Stimulated activated CD4-positive, alpha-beta T cell treated with anti-CD3 and anti-CD28 coated beads, Interleukin-2, amount 100 ng/mL, for 4 hours (primary cell): ENCODE measurements around the gene DSCAM.

ENCODE experiments used
- DNase-seq: peaks from one replicate; pipeline ENCODE4 v3.0.0-alpha.2; 2020; ENCODE audit warnings: low read depth

Gene DSCAM

DNA sequence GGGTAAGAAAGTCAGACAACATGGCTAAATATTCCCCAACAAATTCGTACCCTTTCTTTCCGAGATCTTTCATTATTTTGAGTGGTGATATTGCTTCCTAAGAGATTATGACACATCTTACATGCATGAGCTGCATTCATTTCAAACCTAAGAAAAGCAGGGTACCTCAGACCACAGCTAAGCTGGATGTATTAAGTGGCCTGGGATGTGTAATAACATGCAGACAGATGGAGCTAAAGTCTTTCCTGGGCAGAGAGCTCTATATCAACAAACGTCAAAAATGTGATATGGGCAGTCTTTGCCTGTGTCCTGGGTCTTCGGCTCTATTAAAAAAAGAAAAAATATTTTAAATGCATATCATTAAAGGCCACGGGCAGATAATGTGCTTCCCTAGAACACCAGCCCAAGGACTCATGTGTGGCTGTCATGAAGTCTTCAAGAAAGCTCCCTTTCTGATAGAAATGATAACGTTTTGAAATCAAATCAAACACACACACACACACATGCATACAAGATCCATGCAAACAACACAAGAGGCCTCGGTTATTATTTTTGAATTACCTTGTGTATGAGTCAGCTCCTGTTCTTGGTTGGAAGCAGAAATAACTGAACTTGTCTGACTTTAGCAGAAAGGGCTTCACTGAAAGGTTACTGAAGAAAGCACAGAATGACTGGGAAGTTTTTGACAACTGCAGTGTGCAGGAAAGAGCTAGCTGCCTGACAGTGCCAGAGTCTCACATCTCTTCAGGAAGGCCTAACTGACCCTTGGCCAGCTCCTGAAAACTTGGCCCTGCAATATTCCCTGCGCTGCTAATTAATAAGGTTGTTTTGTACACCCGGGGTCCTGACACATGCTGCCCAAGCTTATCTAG is 231.2 kb downstream of the DSCAM start:
- DNase-seq: no peak

DNA sequence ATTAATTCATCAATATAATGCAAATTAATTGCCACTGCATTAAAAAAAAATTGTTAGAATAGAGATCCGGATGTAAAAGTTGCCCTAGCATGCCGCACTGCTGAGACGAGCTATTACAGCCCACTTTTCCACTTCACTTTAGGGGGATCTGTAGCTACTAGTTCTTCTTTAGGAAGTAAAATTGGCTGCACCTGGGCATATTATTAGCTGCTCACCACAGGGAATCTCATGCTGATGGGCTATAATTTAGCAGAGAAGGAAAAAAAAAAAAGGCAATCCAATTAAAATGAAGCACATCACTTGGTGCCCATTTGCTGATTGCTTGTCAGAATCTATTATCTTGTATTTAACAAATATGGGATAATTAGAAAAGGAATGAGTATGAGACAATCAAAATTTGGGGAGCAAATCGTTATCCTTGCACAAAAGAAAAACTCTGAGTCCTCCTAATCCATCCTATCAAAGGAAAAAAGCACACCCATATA is 233.4 kb downstream of the DSCAM start:
- DNase-seq: no peak

DNA sequence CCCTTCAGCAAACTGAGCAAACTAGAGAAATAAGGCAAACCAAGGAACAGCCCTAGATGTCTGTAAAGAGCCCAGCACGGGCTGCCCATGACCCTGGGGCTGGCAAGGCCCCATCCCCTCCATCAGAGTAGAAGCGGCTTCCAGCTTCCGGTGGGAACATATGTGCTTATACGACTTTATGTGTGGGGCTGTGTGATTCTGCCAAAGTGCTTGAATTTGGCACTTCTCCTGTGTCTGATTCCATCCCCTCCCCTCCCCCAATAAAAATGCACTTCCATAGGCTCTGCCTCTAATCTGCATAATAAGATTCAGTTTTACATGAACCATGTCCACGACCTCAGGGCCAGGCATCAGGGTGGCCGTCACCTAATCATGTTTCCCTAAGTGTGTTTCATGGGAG is 236.6 kb downstream of the DSCAM start:
- DNase-seq: no peak

DNA sequence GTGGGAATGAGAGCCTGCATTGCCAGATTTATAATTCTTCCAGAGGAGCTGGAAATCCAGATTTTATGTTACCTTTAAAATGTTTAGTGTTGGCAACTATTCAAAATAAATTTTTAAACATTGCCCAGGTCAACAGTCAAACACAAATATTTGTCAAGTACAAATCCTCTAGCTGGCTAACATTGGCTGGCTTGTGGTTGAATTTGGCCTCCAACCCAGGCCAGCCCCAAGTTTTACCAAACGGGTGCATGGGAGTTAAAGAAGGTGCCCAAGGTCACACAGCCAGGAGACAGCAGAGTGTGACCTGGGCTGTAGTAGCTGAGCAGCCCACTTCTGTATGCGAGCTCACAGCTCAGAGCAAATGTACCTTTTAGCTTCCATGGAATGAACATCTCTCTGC is 240.6 kb downstream of the DSCAM start:
- DNase-seq: no peak

DNA sequence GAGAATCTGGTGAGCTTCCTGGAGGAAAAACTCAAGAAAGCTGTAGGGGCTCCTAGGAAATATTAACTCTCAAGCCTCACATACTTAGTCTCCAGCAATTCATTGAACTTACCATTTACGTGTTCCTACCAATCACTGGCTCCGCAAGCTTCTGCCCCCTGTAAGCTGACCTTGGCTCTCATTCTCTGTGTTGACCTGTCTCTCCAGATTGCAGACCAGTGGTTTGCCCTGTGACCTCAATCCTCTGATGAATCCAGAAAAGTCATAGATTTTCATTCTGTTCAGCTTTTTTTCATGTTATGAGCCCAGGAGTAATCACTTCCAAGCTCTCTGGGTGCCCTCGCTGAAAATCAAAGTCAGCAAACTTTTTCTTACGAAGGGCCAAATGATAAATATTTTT is 241.9 kb downstream of the DSCAM start:
- DNase-seq: no peak

DNA sequence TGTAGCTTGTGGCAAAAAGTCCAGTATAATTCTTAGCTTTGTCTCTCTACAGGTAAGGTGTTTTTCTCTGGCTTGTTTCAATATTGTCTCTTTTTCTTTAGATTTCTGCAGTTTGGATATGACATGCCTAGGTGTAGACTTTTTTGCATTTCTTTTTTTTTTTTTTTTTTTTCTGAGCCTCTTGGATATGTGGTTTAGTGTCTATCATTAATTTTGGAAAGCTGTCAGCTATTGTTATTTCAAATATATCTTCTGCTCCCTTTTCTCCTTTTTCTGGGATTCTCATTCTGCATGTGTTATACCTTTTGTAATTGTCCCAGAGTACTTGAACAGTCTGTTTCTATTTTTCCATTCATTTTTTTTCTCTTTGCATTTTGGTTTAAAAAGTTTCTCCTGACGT is 243.2 kb downstream of the DSCAM start:
- no peak for DNase-seq

DNA sequence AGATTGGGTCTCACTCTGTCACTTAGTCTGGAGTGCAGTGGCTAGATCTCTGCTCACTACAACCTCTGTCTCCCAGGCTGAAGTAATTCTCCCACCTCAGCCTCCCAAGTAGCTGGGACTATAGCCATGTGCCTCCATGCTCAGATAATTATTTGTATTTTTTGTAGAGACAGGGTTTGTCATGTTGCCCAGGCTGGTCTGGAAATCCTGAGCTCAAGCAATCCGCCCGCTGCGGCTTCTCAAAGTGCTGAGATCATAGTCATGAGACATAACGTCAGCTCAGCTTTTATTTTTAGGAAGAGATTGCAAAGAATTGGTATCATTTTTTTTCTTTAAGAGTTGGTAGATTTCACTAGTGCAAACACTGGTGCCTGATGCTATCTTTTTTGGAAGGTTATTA is 244.9 kb downstream of the DSCAM start:
- no peak for DNase-seq

DNA sequence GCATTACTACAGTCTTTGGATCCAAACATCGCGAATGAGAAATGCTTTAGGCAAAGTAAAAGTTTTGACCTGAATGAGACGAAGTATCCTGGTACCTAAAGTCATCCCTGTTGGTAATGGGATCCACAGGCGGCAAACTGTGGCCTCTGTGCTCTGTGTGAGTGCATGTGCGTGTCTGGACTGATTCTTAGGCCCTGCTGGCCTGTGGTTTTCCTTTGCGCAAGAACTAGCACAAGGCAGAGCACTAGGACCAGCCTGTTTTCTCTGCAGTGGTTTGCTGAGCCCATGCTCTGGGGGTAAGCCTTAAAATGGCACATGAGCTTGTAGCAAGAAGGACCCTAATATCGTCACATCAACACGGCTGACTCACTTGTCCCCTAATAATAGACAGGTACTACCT is 251.2 kb downstream of the DSCAM start:
- no peak for DNase-seq

DNA sequence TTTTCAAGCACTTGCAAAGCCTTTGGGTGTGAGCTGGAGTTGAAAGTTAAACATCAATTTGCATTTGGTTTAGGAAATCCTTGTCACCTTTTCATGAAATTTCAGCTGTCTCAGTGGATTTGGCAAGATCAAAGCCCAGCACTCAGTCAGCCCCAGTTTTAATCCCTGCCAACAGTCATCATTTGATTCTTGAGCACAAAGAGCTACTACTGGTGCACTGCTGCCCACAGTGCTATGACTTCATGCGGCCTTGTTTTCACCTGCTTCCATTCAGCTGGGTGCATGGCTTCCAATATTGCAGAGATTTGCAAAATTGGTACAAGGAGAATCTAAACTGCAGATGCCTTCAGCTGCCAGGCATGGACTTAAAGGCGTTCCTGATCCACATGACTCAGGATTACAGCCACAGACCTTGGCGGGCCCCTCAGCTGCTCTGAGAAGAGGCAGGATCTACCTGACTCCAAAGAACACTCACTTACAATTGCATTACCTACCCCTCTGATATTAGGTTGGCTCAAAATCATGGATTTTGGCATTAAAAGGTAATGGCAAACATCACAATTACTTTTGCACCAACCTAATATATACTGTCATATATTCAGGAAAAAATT is 259.1 kb downstream of the DSCAM start:
- no peak for DNase-seq

DNA sequence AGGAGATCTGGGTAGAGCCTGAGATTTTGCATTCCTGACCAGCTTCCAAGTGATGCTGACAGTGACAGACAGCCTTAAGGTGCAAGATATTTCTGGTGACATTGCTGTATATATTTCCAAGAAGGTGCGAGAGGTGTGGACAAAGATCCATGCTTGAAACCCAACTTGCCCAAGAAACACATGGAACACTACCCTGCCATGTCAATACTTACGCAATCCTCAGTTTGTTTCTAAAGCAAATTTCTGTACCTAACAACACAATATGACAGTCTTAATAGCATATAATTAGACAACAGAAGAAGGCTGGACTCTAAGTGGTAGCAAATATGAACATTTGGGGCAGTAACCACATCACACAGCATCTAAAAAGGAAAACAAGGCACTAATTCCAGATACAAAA is 260.4 kb downstream of the DSCAM start:
- DNase-seq: no peak

DNA sequence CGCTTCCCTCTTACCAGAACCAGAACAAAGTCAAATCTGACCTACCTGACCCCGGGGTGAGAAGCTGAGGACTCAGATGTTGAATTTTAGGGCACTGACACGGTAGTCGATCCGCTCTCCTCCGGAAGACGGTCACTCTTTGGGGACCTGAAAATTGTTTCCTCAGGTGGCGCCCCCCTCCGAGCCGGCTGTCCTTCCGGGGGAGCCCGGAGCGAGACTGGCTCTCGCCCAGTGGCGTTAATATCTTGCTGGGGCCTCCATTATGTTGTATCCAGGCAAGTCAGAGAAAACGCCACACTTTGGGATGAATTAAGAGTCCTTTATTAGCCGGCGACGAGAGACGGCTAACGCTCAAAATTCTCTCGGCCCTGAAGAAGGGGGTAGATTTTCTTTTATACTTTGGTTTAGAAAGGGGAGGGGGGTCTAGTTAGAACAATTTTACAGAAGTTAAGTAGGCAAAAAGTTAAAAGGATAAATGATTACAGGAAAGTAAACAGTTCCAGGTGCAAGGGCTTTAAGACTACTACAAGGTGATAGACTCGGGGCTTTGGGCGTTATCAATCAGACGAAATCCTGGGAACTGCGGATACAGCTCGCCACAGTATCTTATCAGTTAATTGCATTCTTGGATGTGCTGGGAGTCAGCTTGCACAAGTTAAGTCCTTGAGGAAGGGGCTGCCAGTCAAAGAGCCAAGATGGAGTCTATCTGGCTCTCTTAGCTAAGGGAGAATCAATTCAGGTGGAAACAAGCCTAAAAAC is 269.5 kb downstream of the DSCAM start:
- DNase-seq: no peak

DNA sequence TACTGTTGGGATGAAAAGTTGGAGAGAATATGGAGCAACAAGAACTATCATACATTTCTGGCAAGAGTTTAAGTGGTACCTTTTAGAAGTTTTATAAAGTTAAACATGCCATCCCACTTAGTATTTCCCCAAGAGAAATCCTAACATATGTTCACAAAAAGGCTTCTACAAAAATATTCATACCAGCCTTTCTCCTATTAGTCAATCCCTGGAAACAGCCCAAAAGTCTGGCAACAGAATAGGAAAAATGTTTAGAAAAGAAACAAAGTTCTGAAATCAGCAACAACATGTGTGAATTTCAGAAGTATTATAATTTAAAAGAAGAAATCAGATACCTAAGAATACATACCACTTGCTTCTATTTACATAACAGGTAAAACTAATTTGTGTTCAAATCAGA is 271.0 kb downstream of the DSCAM start:
- no peak for DNase-seq

DNA sequence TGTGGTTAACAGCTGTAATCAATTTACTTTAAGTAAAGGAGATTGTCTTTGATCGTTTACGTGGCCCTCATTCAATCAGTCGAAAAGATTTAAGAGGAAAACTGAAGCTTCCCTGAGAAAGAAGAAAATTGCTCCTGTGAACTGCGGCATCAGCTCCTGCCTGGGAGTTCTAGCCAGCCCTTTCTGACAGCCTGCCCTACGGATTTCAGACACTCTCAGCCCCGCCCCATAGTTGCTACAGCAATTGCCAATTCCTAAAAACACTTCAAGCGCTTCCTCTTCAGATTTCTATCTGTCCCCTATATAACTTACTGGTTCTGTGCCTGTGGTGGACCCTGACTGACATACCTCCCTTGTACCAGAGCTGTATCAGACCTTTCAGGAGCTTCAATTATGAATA is 277.6 kb downstream of the DSCAM start:
- DNase-seq: no peak

DNA sequence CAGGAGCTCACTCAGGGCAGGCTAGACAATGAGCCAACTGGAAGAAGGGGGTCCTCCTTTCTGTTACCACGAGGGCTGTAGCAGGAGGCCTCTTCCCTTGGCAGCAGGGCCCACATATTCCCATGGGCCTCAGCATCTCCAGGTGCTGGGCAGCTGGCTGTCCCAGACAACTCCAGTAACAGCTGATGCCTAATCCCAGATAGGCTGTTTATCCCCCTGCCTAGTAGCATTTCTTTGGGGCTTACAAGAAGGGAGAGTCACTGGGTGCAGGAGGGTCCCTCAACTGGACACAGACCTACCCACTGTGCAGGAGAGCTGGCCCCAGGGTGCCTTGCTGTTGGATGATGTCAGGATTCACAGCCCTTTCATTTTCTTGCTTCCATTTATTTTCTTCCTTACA is 278.2 kb downstream of the DSCAM start:
- DNase-seq: no peak

DNA sequence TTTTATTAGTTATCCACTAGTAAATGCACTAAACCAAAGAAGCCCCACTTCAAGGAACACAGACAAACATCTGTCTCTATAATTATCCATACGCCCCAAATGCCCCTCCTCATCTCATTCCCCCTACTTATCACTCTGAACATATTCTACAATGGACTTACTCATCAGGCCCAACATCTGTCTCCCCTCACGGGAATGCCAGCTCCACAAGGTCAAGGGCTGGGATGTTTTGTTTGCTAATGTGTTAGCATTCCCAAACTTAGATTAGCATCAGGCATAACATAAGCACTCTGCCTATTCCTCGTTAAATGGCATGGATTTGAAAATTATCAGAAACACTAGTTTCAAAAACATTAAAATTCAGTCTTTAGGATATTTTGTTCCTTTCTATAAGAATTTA is 279.5 kb downstream of the DSCAM start:
- DNase-seq: no peak

DNA sequence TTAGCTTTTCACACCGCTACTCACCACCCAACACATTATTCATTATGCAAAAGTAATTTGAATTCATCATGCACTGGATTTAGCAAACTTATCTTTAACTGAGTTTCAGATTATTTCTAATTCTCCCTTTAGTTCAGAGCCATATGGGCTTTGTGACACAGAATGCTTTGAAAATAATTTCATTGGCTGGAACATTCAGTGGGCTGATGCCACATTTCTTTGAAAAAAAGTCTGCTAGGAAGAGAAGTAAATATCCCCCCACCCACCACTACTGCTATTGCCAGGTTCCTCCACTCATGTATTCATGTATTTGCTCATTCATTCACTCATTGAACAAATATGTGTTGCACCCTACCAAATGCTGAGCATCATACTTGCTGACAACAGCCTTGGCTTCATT is 280.5 kb downstream of the DSCAM start:
- DNase-seq: no peak

DNA sequence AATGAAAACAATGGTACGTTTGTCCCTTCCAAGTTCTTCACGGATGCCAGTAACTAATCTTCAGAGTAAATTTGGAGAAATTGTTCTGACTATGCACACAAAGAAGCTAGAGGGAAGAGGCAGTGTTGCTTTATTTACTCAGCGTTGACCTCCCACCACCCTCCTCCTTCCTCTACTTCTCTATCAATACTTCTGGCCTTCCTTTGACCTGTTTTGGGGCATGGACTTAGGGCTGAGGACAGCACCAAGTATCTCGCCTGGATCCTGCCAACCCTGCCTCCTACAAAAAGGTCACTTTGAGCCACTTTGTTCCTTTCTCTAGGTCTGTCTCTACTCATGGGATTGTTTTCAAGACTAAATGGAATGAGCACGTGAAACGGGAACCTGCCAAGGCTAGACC is 282.6 kb downstream of the DSCAM start:
- no peak for DNase-seq

DNA sequence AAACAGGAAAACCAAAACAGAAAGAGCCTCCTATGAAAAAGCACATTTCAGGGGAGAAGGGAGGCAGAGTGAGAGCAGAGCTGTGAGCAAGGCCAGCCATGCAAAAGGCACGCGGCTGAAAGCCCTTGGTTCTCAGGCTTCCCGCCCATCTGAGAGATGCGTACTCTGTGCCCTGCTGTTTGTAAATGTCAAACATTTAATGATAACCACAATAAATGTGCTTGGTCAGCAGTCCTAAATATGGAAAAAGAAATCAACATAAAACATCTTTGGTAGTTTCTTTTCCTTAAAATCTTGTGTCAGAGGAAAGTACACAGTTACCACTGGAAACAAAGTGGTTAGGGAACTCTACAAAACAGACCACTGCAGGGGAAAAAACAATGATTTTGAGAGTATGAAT is 283.1 kb downstream of the DSCAM start:
- DNase-seq: no peak

DNA sequence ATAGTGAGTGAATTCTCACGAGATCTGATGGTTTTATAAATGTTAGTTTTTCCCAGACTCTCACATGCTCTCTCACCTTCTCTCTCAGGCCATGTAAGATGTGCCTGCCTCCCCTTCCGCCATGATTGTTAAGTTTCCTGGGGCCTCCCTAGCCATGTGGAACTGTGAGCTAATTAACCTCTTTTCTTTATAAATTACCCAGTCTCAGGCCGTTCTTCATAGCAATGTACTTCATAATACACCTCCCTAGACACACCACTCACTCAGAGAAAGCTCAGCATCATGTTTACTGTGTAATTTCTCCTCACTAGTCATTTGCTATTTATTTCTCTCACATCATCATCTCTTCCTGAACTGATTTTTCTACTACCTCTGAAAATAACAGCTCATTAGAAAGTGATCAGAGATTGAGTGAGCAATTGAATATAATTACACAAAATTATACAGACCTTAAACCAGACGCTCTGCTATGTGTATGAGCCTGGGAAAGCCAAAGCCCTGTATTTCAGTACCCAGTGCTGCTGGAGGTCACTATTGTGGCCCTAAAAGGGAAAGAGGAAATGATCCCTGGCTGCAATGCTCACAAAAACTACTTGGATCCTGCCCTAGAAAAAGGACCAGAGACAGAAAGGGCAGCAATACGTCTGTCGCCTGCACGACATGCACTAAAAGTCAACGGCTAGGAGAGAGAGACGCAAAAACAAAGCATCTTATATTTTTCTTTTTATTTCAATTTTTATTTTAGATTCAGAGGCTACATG is 284.5 kb downstream of the DSCAM start:
- no peak for DNase-seq

DNA sequence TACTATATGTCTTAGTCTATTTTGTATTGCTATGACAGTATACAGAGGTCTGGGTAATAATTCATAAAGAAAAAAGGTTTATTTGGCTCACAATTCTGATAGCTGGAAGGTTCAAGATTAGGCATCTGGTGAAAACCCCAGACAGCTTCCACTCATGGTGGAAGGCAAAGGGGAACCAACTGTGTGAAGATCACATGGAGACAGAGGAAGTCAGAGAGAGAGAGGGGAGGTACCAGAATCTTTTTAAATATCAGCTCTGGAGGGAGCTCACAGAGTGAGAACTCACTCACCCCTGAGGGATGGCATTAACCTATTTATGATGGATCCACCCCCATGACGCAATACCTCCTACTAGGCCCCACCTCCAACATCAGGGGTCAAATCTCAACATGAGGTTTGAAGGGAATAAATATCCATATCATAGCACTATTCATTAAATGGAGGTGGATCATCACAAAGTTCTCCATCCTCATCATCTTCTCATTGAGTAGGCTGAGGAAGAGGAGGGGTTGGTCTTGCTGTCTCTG is 290.5 kb downstream of the DSCAM start:
- no peak for DNase-seq

DNA sequence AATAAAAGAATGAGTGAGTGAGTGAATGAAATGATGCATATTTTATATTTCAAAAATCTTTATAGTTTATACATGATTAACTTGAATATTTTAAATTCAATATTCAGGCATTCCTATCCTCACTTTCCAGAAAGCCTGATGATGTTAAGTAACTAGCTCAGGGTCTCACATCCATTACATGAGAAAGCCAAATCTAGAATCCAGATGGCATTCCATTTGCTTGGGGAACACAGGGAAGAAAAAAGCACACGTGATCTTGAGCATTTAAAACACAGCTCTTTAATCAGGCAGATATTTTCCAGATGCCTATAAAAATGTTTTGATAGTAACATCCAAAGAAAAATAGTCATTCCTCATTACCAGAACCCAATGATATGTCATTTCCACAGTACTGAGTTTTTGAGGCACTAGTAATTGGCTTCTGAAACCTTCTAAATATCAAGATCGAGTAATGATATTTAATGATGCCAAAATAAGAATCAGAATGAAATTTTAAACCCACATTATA is 291.9 kb downstream of the DSCAM start:
- DNase-seq: no peak

DNA sequence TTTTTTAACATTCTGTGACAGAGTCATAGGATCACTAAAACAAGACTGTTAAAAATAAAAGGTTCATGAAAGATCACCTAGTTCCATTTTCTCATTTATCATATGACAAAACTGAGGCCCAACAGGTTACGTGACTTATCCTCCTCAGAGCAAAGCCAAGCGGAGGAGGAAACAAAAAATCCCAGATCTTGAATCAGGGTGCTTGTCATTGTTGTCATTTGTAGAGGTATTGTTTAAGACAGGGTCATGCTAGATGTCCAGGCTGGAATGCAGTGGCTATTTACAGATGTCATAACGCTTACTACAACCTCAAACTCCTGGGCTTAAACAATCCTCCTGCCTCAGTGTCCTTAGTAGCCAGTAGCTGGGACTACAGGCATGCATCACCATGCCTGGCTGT is 293.2 kb downstream of the DSCAM start:
- no peak for DNase-seq
